Measurements from ENCODE around the gene XBP1. TPM values are rescaled to one million over a fixed set of nuclear protein-coding genes. Genes with fewer than 3 reads are reported as not detected.

The XBP1 gene
- total and polyA plus RNA-seq, 10 of the 15 experiments (the other 5 are each of a cell fraction or from before 2014, with no cell fraction given) = 44.5 to 313 (median 149) TPM

- no peak for TF ChIP-seq ZBTB11 (CRISPR knock-in tag; IDR thresholded peaks at IDR 0.05)
- no peak for TF ChIP-seq CBX5 (IDR thresholded peaks at IDR 0.05; ENCODE audit: low read depth)
- TF ChIP-seq CHD2 (IDR thresholded peaks at IDR 0.05; ENCODE audit: borderline replicate concordance, low read depth, low read length) = no peak
- TF ChIP-seq, protein P1, sequence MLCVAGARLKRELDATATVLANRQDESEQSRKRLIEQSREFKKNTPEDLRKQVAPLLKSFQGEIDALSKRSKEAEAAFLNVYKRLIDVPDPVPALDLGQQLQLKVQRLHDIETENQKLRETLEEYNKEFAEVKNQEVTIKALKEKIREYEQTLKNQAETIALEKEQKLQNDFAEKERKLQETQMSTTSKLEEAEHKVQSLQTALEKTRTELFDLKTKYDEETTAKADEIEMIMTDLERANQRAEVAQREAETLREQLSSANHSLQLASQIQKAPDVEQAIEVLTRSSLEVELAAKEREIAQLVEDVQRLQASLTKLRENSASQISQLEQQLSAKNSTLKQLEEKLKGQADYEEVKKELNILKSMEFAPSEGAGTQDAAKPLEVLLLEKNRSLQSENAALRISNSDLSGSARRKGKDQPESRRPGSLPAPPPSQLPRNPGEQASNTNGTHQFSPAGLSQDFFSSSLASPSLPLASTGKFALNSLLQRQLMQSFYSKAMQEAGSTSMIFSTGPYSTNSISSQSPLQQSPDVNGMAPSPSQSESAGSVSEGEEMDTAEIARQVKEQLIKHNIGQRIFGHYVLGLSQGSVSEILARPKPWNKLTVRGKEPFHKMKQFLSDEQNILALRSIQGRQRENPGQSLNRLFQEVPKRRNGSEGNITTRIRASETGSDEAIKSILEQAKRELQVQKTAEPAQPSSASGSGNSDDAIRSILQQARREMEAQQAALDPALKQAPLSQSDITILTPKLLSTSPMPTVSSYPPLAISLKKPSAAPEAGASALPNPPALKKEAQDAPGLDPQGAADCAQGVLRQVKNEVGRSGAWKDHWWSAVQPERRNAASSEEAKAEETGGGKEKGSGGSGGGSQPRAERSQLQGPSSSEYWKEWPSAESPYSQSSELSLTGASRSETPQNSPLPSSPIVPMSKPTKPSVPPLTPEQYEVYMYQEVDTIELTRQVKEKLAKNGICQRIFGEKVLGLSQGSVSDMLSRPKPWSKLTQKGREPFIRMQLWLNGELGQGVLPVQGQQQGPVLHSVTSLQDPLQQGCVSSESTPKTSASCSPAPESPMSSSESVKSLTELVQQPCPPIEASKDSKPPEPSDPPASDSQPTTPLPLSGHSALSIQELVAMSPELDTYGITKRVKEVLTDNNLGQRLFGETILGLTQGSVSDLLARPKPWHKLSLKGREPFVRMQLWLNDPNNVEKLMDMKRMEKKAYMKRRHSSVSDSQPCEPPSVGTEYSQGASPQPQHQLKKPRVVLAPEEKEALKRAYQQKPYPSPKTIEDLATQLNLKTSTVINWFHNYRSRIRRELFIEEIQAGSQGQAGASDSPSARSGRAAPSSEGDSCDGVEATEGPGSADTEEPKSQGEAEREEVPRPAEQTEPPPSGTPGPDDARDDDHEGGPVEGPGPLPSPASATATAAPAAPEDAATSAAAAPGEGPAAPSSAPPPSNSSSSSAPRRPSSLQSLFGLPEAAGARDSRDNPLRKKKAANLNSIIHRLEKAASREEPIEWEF (IDR thresholded peaks at IDR 0.05; ENCODE audit: insufficient replicate concordance, low read depth, low read length) = no peak
- TF ChIP-seq HCFC1 (IDR thresholded peaks at IDR 0.05; ENCODE audit: low read length) = no peak
- no peak for TF ChIP-seq SUPT20H (IDR thresholded peaks at IDR 0.05; ENCODE audit: borderline replicate concordance, control insufficient read depth, low read depth, low read length)
- TF ChIP-seq MYB (IDR thresholded peaks at IDR 0.05; ENCODE audit: borderline replicate concordance, low read depth, low read length) = no peak
- TF ChIP-seq TAF1 (IDR thresholded peaks at IDR 0.05; ENCODE audit: borderline replicate concordance, low read depth, low read length) = no peak
- TF ChIP-seq BACH1 (IDR thresholded peaks at IDR 0.05; ENCODE audit: borderline replicate concordance) = no peak
- TF ChIP-seq RELA (IDR thresholded peaks at IDR 0.05; ENCODE audit: borderline replicate concordance, partially characterized antibody) = no peak
- TF ChIP-seq ZZZ3 (IDR thresholded peaks at IDR 0.05; ENCODE audit: control insufficient read depth, insufficient read length, low read depth) = no peak
- no peak for TF ChIP-seq ATF7 (IDR thresholded peaks at IDR 0.05; ENCODE audit: low read depth)
- no peak for TF ChIP-seq SUZ12 (IDR thresholded peaks at IDR 0.05; ENCODE audit: unreplicated experiment)
- TF ChIP-seq CBFB (IDR thresholded peaks at IDR 0.05; ENCODE audit: low read depth) = no peak
These were observed 13.6 kb upstream of the XBP1 start (continued) for GRCh38 chr22:28813772-28814518.

All from GM12878 (cell line).